Stimulated activated CD4-positive, alpha-beta T cell treated with anti-CD3 and anti-CD28 coated beads, TNF-alpha, amount 100 ng/mL, for 48 hours (primary cell): Measurements from ENCODE around the gene VGLL3.
"Not testable (repeated sequence)": the region's sequence is repeated elsewhere in the genome, so short reads cannot be mapped to it uniquely, and the experiment has no call there.

Experiments used
- DNase-seq, 3 donors: peaks; one replicate each; pipeline ENCODE4 v3.0.0-alpha.2; 2020; ENCODE audit warnings: low read depth in 3 of 3

Gene VGLL3

GRCh38 chr3:86989611-86990010 lies 1.3 kb downstream of the VGLL3 start:
- DNase-seq: no peak

GRCh38 chr3:86989006-86989405 lies 1.9 kb downstream of the VGLL3 start:
- DNase-seq: no peak

GRCh38 chr3:86988235-86988634 lies 2.7 kb downstream of the VGLL3 start:
- no peak for DNase-seq

GRCh38 chr3:86987421-86987715 lies 3.6 kb downstream of the VGLL3 start:
- DNase-seq: no peak

GRCh38 chr3:86986671-86987420 lies 4.1 kb downstream of the VGLL3 start:
- DNase-seq: no peak

- no peak for DNase-seq
These were observed 5.6 kb downstream of the VGLL3 start for GRCh38 chr3:86985181-86985826.

- no peak for DNase-seq
These were observed 6.7 kb downstream of the VGLL3 start for GRCh38 chr3:86984271-86984670.

GRCh38 chr3:86982883-86983282 lies 8.1 kb downstream of the VGLL3 start:
- DNase-seq: no peak

GRCh38 chr3:86978111-86978551 lies 12.8 kb downstream of the VGLL3 start:
- DNase-seq: no peak

- DNase-seq: no peak
These were observed 14.7 kb downstream of the VGLL3 start for GRCh38 chr3:86976219-86976618.

- not testable (repeated sequence) for DNase-seq
These were observed 16.8 kb downstream of the VGLL3 start for GRCh38 chr3:86974177-86974576.

GRCh38 chr3:86973440-86973839 lies 17.5 kb downstream of the VGLL3 start:
- DNase-seq: no peak

GRCh38 chr3:86969500-86970189 lies 21.3 kb downstream of the VGLL3 start:
- DNase-seq: no peak

- DNase-seq: no peak
These were observed 22.6 kb downstream of the VGLL3 start for GRCh38 chr3:86968244-86968932.

GRCh38 chr3:86967062-86967461 lies 23.9 kb downstream of the VGLL3 start:
- no peak for DNase-seq

GRCh38 chr3:86965166-86965565 lies 25.8 kb downstream of the VGLL3 start:
- DNase-seq: no peak

GRCh38 chr3:86963611-86964010 lies 27.3 kb downstream of the VGLL3 start:
- DNase-seq: no peak

GRCh38 chr3:86961297-86961696 lies 29.7 kb downstream of the VGLL3 start:
- no peak for DNase-seq

GRCh38 chr3:86960550-86960949 lies 30.4 kb downstream of the VGLL3 start:
- DNase-seq: no peak

GRCh38 chr3:86958534-86958933 lies 32.4 kb downstream of the VGLL3 start:
- no peak for DNase-seq

GRCh38 chr3:86954747-86955146 lies 36.2 kb downstream of the VGLL3 start:
- no peak for DNase-seq

GRCh38 chr3:86954226-86954625 lies 36.7 kb downstream of the VGLL3 start:
- DNase-seq: no peak
